ENCODE results near the gene NT5DC3.

- no peak for TF ChIP-seq CTCF (IDR thresholded peaks at IDR 0.05)
- TF ChIP-seq POLR2A (IDR thresholded peaks at IDR 0.05), result no peak
- peak in 1 of 2 donors; percentile 34 for TF ChIP-seq EP300 (IDR thresholded peaks at IDR 0.05)
Observed at GRCh38 chr12:103848917-103849491, 8.0 kb upstream of the NT5DC3 start.

All from tibial nerve (tissue), 4 donors.